Measurements from ENCODE around the gene CAPZB.
"Not testable (repeated sequence)": the region's sequence is repeated elsewhere in the genome, so short reads cannot be mapped to it uniquely, and the experiment has no call there.

CAPZB gene

GRCh38 chr1:19485362-19486187 lies at the start of gene CAPZB:
CAPZB (minus strand) TSS chr1:19485539; CDS start chr1:19485438, 101 bp downstream.
- peak; percentile 96 for DNase-seq

- no peak for DNase-seq
These were observed 48.9 kb upstream of the CAPZB start for GRCh38 chr1:19534281-19534680.

- DNase-seq: no peak
These were observed 48.3 kb upstream of the CAPZB start for GRCh38 chr1:19533626-19534025.

GRCh38 chr1:19532519-19532918 lies 47.2 kb upstream of the CAPZB start:
- DNase-seq: no peak

- no peak for DNase-seq
These were observed 44.3 kb upstream of the CAPZB start for GRCh38 chr1:19529664-19530063.

- DNase-seq: no peak
These were observed 43.1 kb upstream of the CAPZB start for GRCh38 chr1:19528438-19528837.

GRCh38 chr1:19525607-19526545 lies 40.5 kb upstream of the CAPZB start:
- no peak for DNase-seq

- no peak for DNase-seq
These were observed 39.5 kb upstream of the CAPZB start for GRCh38 chr1:19524791-19525190.

- not testable (repeated sequence) for DNase-seq
These were observed 37.2 kb upstream of the CAPZB start for GRCh38 chr1:19522570-19522969.

GRCh38 chr1:19521411-19521810 lies 36.1 kb upstream of the CAPZB start:
- no peak for DNase-seq

GRCh38 chr1:19517017-19517416 lies 31.7 kb upstream of the CAPZB start:
- DNase-seq: no peak

- no peak for DNase-seq
These were observed 29.9 kb upstream of the CAPZB start for GRCh38 chr1:19515201-19515600.

- no peak for DNase-seq
These were observed 29.1 kb upstream of the CAPZB start for GRCh38 chr1:19514391-19514831.

- no peak for DNase-seq
These were observed 27.2 kb upstream of the CAPZB start for GRCh38 chr1:19512545-19512944.

GRCh38 chr1:19511116-19511515 lies 25.8 kb upstream of the CAPZB start:
- DNase-seq: no peak

GRCh38 chr1:19509647-19510046 lies 24.3 kb upstream of the CAPZB start:
- not testable (repeated sequence) for DNase-seq

- DNase-seq: no peak
These were observed 22.2 kb upstream of the CAPZB start for GRCh38 chr1:19507516-19507915.

GRCh38 chr1:19505693-19506457 lies 20.5 kb upstream of the CAPZB start:
- DNase-seq: no peak

- no peak for DNase-seq
These were observed 19.7 kb upstream of the CAPZB start for GRCh38 chr1:19504796-19505692.

GRCh38 chr1:19502284-19502683 lies 16.9 kb upstream of the CAPZB start:
- DNase-seq: not testable (repeated sequence)

GRCh38 chr1:19499887-19500286 lies 14.5 kb upstream of the CAPZB start:
- not testable (repeated sequence) for DNase-seq

GRCh38 chr1:19497443-19497842 lies 12.1 kb upstream of the CAPZB start:
- DNase-seq: not testable (repeated sequence)
